Activated naive CD4-positive, alpha-beta T cell treated with anti-CD3 and anti-CD28 coated beads for 36 hours (primary cell): ENCODE results near the gene FAM118A. TPM values are rescaled to one million over a fixed set of nuclear protein-coding genes. Genes with fewer than 3 reads are reported as not detected.
"Not testable (repeated sequence)": the region's sequence is repeated elsewhere in the genome, so short reads cannot be mapped to it uniquely, and the experiment has no call there.

ENCODE experiments used
- CTCF ChIA-PET: fragments of 350-600 bp; sonication (Branson Sonifier 250); formaldehyde crosslinking; loops from one replicate; lab custom pipeline; 2021; ENCODE audit warnings: antibody characterized with exemption; lab: Charles Lee
- DNase-seq: peaks from one replicate; pipeline ENCODE4 v3.0.0-alpha.2; 2020
- H3K27ac Mint-ChIP-seq: one replicate; pipeline ENCODE4 v1.8.0; 2021; ENCODE audit warnings: mild to moderate bottlenecking, mixed read lengths
- H3K27me3 Mint-ChIP-seq: one replicate; pipeline ENCODE4 v1.8.0; 2021; ENCODE audit warnings: low read depth, mixed read lengths
- H3K36me3 Mint-ChIP-seq: one replicate; pipeline ENCODE4 v1.8.0; 2021; ENCODE audit warnings: low read depth, mixed read lengths
- H3K4me1 Mint-ChIP-seq: one replicate; pipeline ENCODE4 v1.8.0; 2021; ENCODE audit warnings: low read depth, mixed read lengths
- H3K4me3 Mint-ChIP-seq: one replicate; pipeline ENCODE4 v1.8.0; 2021; ENCODE audit warnings: mild to moderate bottlenecking, moderate library complexity, mixed read lengths
- H3K9me3 Mint-ChIP-seq: one replicate; pipeline ENCODE4 v1.8.0; 2021; ENCODE audit warnings: mixed read lengths
- intact Hi-C: fragments of 100-400 bp; cut with micrococcal nuclease; formaldehyde crosslinking; loops from one replicate; pipeline ENCODE4 v1.15.1; 2023
- total RNA-seq, 2 experiments: library from RNA; stranded (reverse); gene quantifications; one replicate each; pipeline ENCODE4 v1.2.3, GENCODE V29; 2021

FAM118A gene
- 10 to 100 TPM; 62.2 to 66.9 TPM for total RNA-seq

DNA sequence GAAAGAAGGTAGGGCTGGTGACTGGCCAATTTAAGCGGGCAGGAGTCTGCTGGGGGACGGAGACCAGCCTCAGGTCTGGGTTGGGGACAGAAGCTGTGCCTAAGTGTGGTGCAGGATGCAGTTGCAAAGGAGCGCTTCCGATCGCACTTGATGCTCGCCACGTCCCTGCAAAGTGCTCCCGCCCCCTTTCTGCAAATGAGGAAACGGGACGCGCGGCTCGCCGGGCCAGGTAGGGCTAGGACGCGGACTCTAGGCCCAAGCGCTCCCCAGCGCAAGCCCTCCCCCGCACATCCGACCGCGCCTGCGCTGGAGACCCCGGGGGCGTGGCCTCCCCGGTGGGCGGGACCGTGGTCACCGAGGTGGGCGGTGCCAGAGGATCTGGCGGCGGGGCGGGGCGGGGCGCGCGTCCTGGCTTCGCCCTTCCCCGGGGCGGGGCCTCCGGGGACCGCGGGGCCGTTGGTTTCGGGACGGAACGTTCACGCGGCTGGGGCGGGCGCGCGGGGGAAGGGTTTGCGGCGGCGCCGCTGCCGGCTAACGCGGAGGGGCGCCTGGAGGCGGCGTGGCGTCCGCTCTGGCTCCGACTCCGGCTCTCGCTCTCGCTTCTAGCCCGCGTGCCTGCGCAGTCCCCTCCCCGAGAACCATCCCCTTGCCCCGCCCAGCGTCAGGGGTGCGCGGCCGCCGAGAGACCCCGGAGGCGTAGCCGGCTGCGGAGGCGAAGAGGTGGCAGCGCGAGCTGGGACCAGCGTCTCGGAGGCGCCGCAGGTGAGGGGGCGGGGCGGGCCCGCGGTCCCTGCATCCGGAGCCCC lies at the start of gene FAM118A:
TSS of gene FAM118A (plus strand) at position 513 of the 806 bp plus-strand sequence. CDS start 12,446 bp downstream, outside the sequence.
- no peaks in the 10 kb centered on the region for H3K9me3 Mint-ChIP-seq
- peak; percentile 94 for DNase-seq
- peaks cover 44% of the 10 kb centered on the region for H3K4me1 Mint-ChIP-seq
- intact Hi-C loops = loop anchor here (1.0 to 5.0 kb wide), 4 partner anchors 9 to 728 kb away; partner anchors contain the start of genes RIBC2 and SMC1B
- peak within 1 kb of the TSS; percentile 87 for H3K27ac Mint-ChIP-seq
- peak within 1 kb of the TSS; percentile 79 for H3K4me3 Mint-ChIP-seq
- CTCF ChIA-PET = no interaction called here
- H3K36me3 Mint-ChIP-seq = peaks cover 6% of the 10 kb centered on the region
- no peaks in the 10 kb centered on the region for H3K27me3 Mint-ChIP-seq

DNA sequence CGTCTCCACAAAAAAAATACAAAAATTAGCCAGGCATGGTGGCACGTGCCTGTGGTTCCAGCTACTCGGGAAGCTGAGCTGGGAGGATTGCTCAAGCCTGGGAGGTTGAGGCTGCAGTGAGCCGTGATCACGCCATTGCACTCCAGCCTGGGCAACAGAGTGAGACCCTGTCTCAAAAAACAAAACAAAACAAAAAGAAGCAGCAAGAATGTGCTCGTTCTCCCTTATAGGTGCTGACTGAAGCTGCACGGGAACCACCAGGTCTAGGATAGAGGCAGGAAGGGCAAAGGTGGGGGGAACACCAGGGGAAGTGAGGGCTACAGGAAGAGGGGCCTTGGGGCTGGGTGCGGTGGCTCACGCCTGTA lies 49.4 kb upstream of the FAM118A start:
- H3K9me3 Mint-ChIP-seq, H3K27ac Mint-ChIP-seq, intact Hi-C loops, H3K27me3 Mint-ChIP-seq, H3K4me1 Mint-ChIP-seq, H3K36me3 Mint-ChIP-seq, CTCF ChIA-PET, H3K4me3 Mint-ChIP-seq, DNase-seq: not testable (repeated sequence)

DNA sequence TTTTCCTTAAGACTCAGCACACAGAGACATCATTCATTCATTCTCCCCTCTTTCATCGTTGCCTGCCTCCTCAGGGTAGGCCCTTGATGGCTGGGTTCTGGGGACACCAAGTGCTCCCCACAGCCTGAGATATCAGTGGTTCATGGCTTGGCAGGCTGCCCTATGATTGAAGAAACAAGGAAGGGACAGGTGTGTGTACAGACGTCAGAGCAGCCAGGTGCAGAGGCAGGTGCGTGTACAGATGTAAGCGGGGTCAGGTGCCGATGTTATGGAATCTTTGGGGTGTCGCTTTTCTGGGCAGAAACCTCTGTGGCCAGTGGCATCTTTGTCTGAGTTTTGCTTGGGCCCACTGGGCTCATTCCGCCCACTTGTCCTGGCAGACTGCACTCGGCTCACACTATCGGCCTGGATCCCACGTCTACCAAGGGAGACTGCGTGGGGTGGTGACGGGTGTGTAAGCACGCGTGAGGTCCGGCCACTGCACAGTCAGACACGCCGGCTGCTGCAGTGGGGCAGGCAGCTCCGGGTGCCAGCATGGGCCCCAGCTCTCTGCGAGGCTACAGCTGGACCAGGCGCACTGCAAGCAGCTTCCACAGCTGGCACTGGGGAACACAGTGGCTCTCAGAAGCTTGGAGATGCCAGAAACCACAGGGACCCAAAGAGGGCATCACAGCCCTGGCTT lies 48.2 kb upstream of the FAM118A start:
- Mint-ChIP-seq H3K27ac (no peak overlapping the region), H3K27me3 (peaks cover 6% of the 10 kb centered on the region), H3K4me3 (no peak overlapping the region), H3K9me3 (no peaks in the 10 kb centered on the region), H3K4me1 (peaks cover 3% of the 10 kb centered on the region), H3K36me3 (no peaks in the 10 kb centered on the region)
- intact Hi-C loops = loop anchor here (2.0 kb wide), 1 partner anchor 159 kb away; no protein-coding TSS in a partner anchor
- CTCF ChIA-PET = no interaction called here
- no peak for DNase-seq

DNA sequence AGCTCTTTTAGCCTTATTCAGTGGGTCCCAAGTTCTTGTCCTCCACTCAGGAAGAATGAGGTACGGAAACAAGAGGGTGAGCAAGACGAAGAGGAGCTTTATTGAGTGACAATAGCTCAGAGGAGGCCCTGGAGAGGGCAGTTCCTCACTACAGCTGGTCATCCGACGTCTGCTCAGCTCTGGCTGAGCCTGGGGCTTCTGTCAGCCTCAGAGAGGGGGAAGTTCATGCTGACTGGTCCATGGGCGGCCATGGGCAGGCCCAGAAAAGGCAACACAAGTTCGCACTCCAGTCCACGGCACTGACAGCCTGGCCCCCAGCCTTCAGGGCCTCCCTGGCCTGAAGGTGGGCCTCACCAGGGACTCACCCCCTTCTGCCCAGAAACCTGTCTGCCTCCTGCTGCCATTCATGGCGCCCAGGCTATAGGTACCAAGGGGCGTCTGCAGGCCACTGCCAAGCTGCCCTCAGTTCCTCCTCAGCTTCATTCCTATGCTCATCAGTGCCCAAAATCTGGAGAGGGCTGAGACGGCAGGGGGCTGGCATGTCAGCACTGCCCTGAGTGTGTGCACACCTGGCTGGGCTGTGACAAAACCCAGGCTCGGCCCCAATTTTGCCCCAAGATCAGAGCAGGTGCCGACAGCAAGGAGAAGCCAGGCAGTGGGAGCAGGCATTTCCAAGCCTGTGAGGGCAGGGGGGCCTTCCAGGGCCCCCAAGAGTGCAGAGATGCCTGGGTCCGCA lies 47.4 kb upstream of the FAM118A start:
- H3K4me1 Mint-ChIP-seq = peaks cover 3% of the 10 kb centered on the region
- H3K27ac Mint-ChIP-seq = no peak overlapping the region
- no peaks in the 10 kb centered on the region for H3K36me3 Mint-ChIP-seq
- CTCF ChIA-PET = interaction anchor here (0.6 to 0.9 kb wide), 2 partner anchors 53 to 171 kb away, joined by 3 read pairs; no protein-coding TSS in a partner anchor
- no peaks in the 10 kb centered on the region for H3K9me3 Mint-ChIP-seq
- H3K4me3 Mint-ChIP-seq = no peak overlapping the region
- peaks cover 6% of the 10 kb centered on the region for H3K27me3 Mint-ChIP-seq
- intact Hi-C loops = loop anchor here (2.0 kb wide), 1 partner anchor 160 kb away; no protein-coding TSS in a partner anchor
- DNase-seq = no peak

DNA sequence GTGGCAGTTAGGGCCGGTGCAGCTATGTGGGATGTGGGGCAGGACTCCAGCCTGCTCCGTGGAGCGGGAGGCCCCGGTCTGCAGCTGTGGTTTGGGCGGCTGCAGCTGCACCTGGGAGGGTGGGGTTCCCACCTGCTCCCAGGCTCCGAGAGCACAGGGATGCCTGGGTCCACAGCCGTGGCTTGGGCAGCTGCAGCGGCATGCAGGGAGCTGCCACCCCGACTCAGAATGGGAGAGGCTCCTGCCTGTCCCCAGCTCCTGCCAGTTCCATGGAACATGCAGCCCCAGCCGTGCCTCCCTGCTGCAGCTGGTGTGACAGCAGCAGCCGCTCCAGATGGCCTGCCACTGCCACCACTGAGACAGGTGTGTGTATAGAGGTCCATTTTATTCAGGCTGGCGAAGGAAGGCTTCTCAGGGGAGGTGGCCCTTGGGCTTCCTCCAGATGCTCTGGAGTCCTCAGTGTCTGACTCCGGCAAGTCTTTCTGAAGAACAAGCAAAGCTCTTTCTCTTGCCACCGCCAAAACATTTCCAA lies 46.7 kb upstream of the FAM118A start:
- CTCF ChIA-PET = interaction anchor here (0.6 to 0.9 kb wide), 2 partner anchors 54 to 171 kb away, joined by 3 read pairs; no protein-coding TSS in a partner anchor
- intact Hi-C loops = loop anchor here (2.0 kb wide), 1 partner anchor 160 kb away; no protein-coding TSS in a partner anchor
- Mint-ChIP-seq H3K4me3 (no peak overlapping the region), H3K27me3 (peaks cover 6% of the 10 kb centered on the region), H3K36me3 (no peaks in the 10 kb centered on the region), H3K9me3 (no peaks in the 10 kb centered on the region), H3K27ac (no peak overlapping the region), H3K4me1 (peaks cover 3% of the 10 kb centered on the region)
- no peak for DNase-seq

DNA sequence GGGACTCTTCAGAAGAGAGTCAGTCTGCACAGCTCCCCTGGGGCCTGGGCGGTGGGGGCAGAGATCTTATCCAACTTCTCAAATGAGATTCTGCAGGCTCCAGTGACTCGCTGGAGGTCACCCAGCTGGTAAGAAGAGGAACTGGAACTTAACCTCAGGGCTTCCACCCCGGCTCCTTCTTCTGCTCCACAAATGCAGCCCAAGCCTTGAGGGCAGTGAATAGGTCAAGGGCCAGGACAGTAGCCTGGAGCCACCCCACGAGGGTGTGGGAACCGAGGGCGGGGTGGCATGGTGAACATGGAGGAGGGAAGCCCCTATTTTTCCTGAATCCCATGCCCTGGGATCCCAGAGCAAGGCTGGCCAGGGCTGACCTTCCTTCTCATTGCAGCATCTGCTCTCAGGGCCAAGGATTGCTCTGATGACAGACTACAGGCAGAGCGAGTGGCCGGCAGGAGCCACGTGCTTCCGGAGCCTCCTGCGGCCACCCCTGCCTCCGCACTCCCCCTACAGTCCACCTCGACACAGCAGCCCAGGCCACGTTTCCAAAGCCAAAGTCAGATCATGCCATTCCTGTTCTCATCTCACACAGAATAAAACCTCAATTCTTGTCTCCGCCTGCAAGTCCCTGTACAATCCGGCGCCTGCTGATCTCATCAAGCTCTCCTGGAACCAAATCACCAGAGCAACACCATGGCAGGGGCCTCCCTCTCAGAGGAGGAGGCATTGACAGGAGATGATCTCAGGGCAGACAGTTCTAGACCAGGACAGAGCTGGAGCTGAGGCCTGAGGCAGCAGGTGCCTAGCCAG lies 46.1 kb upstream of the FAM118A start:
- H3K4me1 Mint-ChIP-seq = peaks cover 3% of the 10 kb centered on the region
- CTCF ChIA-PET = interaction anchor here (0.9 kb wide), 1 partner anchor 170 kb away, joined by 3 read pairs; no protein-coding TSS in a partner anchor

DNA sequence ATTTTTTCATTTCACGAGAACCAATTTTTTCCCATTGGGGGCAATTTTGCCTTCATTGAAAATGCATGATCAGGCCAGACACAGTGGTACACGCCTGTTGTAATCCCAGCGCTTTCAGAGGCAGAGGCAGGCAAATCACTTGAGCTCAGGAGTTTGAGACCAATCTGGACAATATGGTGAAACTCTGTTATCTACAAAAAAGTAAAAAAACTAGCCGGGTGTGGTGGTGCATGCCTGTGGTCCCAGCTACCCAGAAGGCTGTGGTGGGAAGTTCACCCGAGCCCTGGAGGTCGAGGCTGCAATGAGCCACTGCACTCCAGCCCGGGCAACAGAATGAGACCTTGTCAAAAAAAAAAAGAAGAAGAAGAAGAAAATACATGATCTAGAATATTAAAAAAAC lies 44.2 kb upstream of the FAM118A start:
- Mint-ChIP-seq H3K36me3 (no peaks in the 10 kb centered on the region), H3K27ac (no peak overlapping the region), H3K4me1 (peaks cover 9% of the 10 kb centered on the region), H3K27me3 (peaks cover 10% of the 10 kb centered on the region), H3K4me3 (no peak overlapping the region), H3K9me3 (no peaks in the 10 kb centered on the region)
- no peak for DNase-seq
- intact Hi-C loops = no loop called here
- CTCF ChIA-PET = no interaction called here

More for the DNA sequence above, 46.1 kb upstream of the FAM118A start:
- peak; percentile 13 for DNase-seq
- intact Hi-C loops = loop anchor here (2.0 kb wide), 1 partner anchor 161 kb away; no protein-coding TSS in a partner anchor
- no peaks in the 10 kb centered on the region for H3K36me3 Mint-ChIP-seq
- no peak overlapping the region for H3K4me3 Mint-ChIP-seq
- H3K27ac Mint-ChIP-seq = no peak overlapping the region
- peaks cover 6% of the 10 kb centered on the region for H3K27me3 Mint-ChIP-seq
- H3K9me3 Mint-ChIP-seq = no peaks in the 10 kb centered on the region

DNA sequence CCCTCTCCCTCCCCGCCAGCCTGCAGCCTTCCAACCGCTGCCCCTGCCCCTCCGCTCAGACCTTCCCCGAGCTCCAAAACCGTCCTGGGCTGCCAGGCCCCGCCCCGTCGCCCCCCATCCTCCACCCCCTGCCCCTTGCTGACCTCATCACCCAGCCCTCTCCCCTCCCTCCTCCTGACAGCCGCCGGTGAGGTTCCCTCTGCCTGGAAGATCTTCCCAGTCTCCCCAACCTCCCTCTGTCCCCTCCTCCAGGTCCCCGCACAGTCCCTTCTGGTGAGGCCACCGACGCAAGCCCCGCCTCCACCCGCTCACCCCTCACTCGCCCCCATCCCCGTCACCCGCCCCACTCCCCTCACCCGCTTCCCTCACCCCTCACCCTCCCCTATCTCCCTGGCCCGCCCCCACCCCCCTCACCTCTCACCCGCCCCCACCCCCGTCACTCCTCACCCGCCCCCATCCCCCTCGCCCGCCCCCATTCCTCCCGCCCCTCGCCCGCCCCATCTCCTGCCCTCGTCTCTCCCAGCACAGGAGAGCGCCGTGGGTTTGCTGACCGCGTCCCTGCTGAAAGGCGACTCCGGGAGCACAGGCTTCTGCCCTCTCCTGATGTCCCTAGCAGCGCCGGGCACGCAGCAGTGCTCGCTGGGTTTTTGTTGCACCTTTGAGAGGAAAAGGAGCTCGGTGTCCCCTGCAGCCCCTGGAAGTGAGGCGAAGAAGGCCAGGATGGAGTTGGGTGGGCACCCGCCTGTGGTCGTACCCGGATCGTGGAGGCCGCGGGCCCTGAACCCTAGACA lies 41.4 kb upstream of the FAM118A start:
- Mint-ChIP-seq H3K36me3 (no peaks in the 10 kb centered on the region), H3K4me3 (peak overlapping the region; percentile 66), H3K27me3 (peaks cover 8% of the 10 kb centered on the region), H3K9me3 (no peaks in the 10 kb centered on the region), H3K27ac (no peak overlapping the region), H3K4me1 (peaks cover 9% of the 10 kb centered on the region)
- intact Hi-C loops = loop anchor here (2.0 kb wide), 1 partner anchor 50 kb away; no protein-coding TSS in a partner anchor
- DNase-seq = peak; percentile 13
- CTCF ChIA-PET = interaction anchor here (2.0 to 2.3 kb wide), 2 partner anchors 166 to 169 kb away, joined by 6 to 7 read pairs; no protein-coding TSS in a partner anchor

DNA sequence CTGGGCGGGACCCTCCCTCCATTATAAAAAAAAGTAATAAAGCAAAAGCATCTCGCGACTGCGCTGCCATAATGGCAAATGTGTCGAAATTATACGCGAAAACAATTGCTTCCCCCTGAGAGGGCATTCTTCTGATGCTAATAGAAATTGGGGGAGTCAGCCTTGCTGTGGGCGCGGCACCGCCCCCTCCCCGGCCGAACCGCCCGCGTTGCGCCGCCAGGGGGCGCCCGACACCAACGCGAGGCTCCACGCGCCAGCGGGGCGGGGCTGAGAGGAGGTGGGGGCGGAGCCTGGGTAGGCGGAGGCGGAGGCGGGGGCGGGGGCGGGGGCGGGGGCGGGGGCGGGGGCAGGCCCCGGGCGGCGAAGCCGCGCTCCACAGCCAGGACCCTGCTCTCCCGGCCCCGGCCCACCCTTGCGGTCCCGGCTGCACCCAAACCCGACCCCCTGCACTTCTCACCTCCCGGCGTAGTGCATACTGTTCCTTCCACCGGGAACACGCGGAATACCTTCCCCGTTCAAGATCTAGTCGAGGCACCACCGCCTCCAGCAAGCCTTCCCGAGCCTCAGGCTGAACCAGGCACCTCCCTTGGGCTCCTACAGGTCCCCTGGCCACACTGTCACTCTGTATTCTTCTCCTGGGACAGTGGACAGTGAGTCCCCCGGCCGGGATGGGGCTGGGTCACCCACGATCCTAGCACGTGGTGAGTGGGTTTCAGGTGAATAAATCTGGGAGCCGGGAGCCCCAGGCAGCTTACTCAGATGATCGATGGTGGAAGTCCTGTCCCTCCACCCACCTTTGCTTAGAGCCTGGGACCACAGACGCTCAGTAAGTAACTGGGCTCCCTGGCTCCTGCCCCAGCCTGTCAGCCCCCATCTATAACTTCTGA lies 40.5 kb upstream of the FAM118A start:
- intact Hi-C loops = loop anchor here (1.0 to 2.0 kb wide), 3 partner anchors 50 to 284 kb away; no protein-coding TSS in a partner anchor
- Mint-ChIP-seq H3K27ac (no peak overlapping the region), H3K27me3 (peaks cover 4% of the 10 kb centered on the region), H3K9me3 (no peaks in the 10 kb centered on the region), H3K4me1 (peaks cover 6% of the 10 kb centered on the region), H3K36me3 (no peaks in the 10 kb centered on the region), H3K4me3 (peak overlapping the region; percentile 69)
- peak; percentile 78 for DNase-seq
- CTCF ChIA-PET = interaction anchor here (2.0 to 2.3 kb wide), 2 partner anchors 165 to 168 kb away, joined by 6 to 7 read pairs; no protein-coding TSS in a partner anchor
